ENCODE measurements around the gene PCNX4. TPM values are rescaled to one million over a fixed set of nuclear protein-coding genes. Genes with fewer than 3 reads are reported as not detected.

The PCNX4 gene
- total RNA-seq, 1 experiment from 2014 or later = 64.0 TPM

DNA sequence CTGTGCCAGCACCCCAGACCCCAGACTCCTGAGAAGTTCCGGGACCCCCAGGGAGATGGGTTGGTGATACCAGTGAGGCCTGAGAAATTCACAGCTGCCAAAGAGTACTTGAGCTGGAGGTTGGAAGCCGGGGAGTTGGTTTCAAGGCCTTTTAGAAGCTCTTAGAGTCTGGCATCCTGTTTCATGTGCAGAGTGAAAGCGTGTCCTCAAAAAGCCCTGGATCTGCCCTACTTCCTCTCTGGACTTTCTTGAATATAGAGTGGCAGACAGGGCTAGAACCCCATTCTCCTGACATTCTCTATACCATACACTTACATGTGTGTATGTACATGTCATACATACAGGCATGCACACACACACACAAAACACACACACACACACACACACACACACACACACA, 126.0 kb downstream of the PCNX4 start:
- intact Hi-C loops (cut with micrococcal nuclease; ENCODE audit: unreplicated experiment) = no loop called here
- H3K27me3 ChIP-seq (replicated peaks; ENCODE audit: insufficient read depth, low read depth, low read length, poor library complexity) = no peaks in the 10 kb centered on the region
- no peak overlapping the region for H3K27ac ChIP-seq (ENCODE audit: low read depth, low read length, poor library complexity, severe bottlenecking)
- POLR2A ChIA-PET (ENCODE audit: low non-redundant PET) = no interaction called here
- TF ChIP-seq EZH2 (IDR thresholded peaks at IDR 0.05; ENCODE audit: borderline replicate concordance, low read depth, low read length, poor library complexity, severe bottlenecking) = no peak
- TF ChIP-seq, protein P1, sequence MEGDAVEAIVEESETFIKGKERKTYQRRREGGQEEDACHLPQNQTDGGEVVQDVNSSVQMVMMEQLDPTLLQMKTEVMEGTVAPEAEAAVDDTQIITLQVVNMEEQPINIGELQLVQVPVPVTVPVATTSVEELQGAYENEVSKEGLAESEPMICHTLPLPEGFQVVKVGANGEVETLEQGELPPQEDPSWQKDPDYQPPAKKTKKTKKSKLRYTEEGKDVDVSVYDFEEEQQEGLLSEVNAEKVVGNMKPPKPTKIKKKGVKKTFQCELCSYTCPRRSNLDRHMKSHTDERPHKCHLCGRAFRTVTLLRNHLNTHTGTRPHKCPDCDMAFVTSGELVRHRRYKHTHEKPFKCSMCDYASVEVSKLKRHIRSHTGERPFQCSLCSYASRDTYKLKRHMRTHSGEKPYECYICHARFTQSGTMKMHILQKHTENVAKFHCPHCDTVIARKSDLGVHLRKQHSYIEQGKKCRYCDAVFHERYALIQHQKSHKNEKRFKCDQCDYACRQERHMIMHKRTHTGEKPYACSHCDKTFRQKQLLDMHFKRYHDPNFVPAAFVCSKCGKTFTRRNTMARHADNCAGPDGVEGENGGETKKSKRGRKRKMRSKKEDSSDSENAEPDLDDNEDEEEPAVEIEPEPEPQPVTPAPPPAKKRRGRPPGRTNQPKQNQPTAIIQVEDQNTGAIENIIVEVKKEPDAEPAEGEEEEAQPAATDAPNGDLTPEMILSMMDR (conservative IDR thresholded peaks at IDR 0.05; ENCODE audit: low read depth, low read length) = no peak
- no peaks in the 10 kb centered on the region for H3K4me1 ChIP-seq (ENCODE audit: insufficient read depth, low read length, poor library complexity, severe bottlenecking)
- DNase-seq (ENCODE audit: low spot score) = no peak
- no peaks in the 10 kb centered on the region for H3K36me3 ChIP-seq (ENCODE audit: insufficient read depth, low read length, poor library complexity, severe bottlenecking)
- H3K4me3 ChIP-seq (ENCODE audit: low read depth, low read length, poor library complexity, severe bottlenecking) = no peak overlapping the region
- no peaks in the 10 kb centered on the region for H3K9me3 ChIP-seq (ENCODE audit: low read depth, low read length, poor library complexity, severe bottlenecking)
- BruUV-seq (replicated peaks) = no TSS peak
- CTCF ChIA-PET = no interaction called here

Other genes starting within 250 kb of the PCNX4 start
- 3.0 and 4.0 TPM in 2 replicates for gene RTN1, start 221.1 kb upstream of the PCNX4 start, total RNA-seq (2021)
- gene LRRC9, start 171.8 kb upstream of the PCNX4 start, total RNA-seq (2021) = not detected in 2 replicates
- gene DHRS7, start 73.5 kb downstream of the PCNX4 start, total RNA-seq (2021) = 16.3 and 17.9 TPM in 2 replicates
- 52.3 and 54.5 TPM in 2 replicates for gene PPM1A, start 157.3 kb downstream of the PCNX4 start, total RNA-seq (2021)

Data from A673 (cell line).